HG03103 (cell line): Measurements from ENCODE around the gene CUX1.
A peak's percentile ranks its signal among the peaks of the same experiment; 100 is the strongest.
"Not testable (repeated sequence)": the region's sequence is repeated elsewhere in the genome, so short reads cannot be mapped to it uniquely, and the experiment has no call there.

Experiments
- ATAC-seq: cut with Tn5 transposase; IDR thresholded peaks from one replicate; pipeline ENCODE4 v1.9.1; 2021; ENCODE audit warnings: low read depth; ENCODE audit not compliant: unreplicated experiment

Gene CUX1

DNA sequence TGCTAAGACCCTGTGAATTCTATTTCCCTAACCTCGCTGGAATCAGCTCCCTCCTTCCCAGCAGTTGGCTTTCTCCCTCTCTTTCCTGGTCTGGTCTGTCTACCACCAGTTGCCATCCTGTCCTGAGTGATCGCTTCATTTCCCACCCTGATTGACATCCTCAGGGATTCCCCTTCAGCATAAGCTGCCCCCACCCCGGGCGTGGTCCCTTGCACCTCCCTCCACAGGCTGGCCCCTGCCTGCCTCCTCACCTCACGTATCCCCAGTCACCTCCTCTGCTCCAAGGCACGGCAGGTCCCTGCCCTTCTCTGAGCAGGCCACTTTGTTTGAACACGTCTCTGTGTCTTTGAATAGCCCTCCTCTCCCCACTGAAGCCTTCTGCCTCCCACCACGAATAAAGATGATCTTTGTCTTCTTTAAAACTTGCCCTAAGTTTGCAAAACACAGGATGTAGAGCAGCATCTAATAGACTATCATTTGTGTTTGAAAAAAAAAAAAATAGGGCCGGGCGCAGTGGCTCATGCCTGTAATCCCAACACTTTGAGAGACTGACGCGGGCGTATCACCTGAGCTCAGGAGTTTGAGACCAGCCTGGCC, 233.5 kb downstream of the CUX1 start:
- no peak for ATAC-seq

DNA sequence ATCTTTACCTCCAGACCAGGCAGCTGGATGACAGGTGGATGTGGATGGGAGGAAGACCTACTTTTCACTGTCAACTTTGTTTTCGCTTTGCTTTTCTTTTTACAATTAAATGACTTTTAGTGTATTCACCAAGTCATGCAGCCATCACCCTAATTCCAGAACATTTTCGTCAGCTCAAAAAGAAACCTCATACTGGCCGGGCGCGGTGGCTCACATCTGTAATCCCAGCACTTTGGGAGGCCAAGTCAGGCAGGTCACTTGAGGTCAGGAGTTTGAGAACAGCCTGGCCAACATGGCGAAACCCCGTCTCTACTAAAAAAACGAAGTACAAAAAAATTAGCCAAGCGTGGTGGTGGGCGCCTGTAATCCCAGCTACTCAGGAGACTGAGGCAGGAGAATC, 234.3 kb downstream of the CUX1 start:
- ATAC-seq = not testable (repeated sequence)

DNA sequence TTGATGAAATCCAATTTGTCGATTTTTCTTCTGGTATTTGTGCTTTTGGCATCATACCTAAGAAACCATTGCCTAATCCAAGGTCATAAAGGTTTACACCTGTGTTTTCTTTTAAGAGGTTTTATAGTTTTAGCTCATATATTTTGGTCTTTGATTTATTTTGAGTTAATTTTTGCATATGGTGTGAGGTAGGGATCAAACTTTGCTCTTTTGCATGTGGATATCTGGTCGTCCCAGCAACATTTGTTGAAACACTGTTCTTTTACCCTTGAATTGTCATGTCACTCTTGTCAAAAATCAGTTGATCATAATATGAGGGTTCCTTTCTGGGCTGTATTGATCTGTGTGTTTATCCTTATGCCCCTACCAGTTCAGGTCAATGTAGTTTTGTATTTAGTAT, 236.7 kb downstream of the CUX1 start:
- no peak for ATAC-seq

DNA sequence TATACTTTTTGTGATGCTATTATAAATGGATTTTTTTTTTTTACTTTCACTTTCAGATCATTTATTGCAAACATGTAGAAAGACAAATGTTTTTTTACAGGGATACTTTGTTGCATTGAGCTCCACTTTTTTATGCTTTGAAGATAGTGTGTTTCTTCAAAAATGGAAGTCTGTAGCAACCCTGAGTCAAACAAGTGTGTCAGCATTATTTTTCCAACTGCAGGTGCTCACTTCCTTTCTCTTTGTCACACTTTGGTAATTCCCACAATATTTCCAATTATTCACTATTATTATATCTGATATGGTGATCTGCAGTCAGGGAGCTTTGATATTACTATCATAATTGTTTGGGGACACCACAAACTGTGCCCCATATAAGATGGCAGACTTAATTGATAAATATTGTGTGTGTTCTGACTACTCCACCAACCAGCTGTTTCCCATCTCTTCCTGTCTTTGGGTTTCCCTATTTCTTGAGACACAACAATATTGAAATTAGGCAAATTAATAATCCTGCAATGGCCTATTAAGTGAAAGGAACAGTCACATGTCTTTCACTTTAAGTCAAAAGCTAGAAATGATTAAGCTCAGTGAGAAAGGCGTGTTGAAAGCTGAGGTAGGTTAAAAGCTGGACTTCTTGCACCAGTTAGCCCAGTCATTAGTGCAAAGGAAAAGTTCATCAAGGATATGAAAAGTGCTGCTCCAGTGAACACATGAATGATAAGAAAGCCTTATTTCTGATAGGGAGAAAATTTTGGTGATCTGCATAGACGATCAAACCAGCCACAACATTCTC, 238.0 kb downstream of the CUX1 start:
- no peak for ATAC-seq

DNA sequence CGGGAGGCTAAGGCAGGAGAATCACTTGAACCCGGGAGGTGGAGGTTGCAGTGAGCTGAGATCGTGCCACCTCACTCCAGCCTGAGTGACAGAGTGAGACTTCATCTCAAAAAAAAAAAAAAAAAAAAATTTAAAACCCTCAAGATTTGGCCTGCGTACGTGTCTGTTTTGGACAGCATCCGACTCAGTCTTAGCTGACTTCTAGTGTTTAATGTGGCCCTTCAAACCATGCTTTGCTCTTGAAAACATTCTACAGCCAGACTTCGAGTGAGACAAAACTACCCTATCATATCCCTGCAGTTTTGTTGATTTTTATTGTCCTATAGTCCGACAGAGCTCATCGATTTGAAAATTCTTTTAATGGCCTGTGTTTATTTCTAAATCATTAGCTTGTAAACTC, 242.1 kb downstream of the CUX1 start:
- ATAC-seq = no peak

DNA sequence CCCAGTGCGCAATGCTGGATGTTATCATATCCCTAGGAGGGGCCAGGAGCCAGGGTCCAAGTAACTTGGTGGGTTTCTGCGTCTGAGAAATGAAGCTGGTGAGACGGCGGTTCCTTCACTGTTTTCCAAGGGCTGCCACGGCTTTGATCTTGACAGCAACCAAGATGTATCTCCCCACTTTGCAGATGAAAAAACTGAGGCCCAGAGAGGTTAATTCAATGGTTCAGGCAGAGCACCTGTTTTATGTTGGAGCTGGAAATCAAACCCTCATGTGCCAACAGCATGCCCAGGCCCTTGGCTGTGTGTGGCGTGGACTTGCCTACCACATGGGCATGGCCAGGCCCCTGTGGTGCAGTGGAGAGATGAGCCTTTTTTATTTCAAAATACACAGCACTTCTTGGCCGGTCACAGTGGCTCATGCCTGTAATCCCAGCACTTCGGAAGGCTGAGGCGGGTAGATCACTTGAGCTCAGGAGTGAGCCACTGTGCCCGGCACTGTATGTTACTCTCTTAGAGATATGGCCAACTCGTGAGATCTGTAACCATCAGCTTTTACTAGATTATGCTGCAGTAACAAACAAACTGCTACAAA, 244.0 kb downstream of the CUX1 start:
- no peak for ATAC-seq

DNA sequence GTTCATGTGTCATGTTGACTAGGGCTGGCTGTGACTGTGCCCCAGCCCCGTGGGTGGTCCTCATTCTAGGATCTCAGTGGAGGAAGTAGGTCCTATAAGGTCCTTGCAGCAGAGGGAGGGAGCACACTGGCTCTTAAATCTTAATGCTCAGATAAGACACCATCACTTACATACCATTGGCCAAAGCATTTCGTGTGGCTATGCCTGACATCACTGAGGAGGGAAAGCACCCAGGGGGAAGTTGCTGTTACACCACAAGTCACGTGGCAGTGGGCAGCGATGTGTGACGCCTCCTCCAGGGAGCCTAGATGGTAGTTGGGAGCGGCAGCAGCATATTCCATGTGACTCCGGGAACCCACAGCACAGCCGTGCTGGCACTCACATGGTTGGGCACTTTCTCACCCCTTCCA, 244.6 kb downstream of the CUX1 start:
- ATAC-seq = peak; percentile 75

DNA sequence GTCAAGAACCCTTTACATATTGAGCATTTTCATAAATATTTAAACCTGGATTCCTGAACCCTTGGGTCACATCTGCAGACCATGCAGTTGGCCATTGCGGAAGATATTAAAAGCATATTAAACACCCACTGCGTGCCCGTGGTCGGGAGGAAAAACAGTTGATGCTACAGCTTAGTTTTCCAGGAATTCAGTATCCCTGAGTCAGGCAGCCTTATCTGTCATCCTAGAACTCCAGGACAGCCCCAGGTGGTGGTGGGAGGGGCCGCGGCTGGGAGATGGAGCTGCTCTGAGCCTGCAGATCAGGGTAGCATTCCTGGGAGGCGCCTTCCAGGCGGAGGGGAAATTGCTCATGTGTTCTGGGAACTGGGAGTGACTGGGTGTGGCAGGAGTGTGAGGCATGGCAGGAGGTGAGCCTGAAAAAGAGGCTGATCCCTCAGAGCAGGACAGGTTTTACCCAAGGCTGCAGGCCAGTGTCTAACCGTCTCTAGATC, 246.3 kb downstream of the CUX1 start:
- no peak for ATAC-seq

DNA sequence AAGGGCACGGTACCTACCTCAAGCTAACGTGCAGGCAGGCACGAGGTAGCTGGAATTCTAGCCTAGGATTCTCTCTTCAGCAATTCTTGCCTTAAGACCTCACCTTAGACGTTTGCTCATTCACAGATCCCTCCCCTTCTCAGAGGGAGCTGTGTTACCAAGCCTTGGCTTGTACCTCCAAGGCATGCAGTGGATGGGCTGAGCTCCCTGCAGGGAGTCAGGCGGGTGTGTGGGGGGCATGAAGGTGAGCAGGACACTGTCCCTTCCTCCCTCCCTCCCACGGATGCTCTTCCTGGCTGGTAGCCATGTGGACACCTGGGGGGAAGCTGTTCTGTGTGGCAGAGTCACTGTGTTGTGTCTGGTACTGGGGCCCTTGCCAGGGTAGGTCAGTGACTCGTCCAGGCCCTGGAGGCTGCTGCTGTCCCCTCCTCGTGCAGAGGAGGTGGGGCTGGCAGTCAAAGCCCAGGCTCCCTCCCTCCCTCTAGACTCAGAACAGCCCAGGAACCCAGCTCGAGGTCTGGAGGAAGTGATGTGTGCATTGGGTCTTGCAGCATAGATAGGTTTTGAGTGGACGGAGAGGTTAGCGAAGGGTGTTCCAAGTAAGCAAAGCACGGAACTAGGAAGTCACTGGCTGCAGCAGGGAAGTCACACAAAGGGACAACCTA, 247.1 kb downstream of the CUX1 start:
- ATAC-seq = no peak

DNA sequence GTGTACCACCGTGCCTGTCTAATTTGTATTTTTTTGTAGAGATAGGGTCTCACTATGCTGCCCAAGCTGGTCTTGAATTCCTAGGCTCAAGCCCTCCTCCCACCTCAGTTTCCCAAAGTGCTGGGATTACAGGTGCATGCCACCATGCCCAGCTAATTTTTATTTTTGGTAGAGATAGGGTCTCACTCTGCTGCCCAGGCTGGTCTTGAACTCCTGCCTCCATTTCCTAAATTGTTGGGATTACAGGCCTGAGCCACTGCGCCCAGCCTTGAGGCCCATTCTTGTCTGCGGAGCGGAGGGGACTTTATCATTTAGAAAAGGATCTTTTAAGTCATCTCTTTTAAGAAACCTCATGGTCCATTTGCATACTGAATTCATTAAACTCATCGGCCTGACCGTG, 247.8 kb downstream of the CUX1 start:
- ATAC-seq = no peak

DNA sequence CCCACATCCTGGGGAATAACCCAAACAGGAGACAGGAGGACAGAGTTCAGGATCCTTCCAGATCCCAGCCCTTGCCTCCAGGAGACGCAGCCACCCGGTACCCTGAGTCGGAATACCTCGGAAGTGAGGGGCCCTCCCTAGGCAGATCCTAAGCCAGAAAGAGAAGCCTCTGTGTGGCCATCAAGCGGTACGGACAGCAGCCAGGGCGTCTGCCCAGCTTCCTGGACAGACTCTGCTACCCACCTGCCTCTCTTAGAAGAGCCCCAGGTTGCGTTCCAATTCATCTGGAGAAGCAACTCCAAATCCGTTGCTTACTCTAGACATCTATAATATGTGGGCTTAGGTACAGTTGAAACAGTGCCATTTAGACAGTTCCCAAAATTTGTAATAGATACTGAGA, 249.1 kb downstream of the CUX1 start:
- no peak for ATAC-seq

DNA sequence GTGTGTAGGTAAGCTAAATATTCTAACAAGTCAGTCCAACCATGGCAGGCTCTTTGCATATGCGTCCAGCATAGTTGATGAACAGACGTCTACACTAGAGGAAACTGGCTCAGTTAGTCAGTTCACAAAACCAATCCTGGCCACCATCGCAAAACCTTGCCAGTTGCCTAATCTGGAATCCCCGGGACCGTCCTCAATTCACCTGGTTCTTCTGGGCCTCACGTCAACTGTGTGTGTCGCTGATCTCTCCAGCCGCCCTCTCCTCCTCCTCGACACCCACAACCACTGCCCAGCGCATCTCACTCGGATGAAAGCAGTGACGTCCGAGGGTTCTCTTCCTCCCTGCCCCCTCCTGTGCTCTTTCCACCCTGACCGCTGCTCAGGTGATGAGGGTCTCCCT, 251.4 kb downstream of the CUX1 start:
- ATAC-seq = no peak

DNA sequence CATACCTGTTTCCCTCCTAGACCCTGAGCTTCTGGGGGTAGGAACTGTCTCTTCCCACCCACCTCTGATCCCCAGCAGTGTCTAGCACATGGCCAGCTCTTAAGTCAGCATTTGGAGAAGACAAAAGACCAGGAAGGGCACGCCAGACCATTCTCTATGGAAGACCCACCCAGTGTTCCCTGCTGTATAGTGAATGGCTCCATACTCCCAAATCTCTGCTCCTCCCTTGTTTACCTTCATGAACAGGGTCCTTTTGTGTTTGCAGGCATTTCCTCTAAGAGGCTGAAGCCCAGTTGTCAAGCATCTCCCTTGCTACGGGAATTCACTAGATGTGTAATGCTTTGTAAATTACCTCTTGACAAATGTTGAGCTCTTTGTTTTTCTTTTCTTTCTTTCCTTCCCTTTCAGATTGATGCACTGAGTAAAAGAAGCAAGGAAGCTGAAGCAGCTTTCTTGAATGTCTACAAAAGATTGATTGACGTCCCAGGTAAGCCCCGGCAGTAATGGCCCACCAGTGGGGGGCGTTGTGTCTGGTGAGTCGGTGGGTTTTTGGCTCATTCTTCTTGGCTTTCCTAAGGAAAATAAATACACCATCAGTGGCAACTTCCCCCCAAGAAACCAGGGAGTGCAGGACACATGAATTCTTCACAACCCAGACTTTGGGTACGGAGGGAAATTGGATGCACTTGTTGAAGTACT, 252.7 kb downstream of the CUX1 start:
- ATAC-seq = no peak

DNA sequence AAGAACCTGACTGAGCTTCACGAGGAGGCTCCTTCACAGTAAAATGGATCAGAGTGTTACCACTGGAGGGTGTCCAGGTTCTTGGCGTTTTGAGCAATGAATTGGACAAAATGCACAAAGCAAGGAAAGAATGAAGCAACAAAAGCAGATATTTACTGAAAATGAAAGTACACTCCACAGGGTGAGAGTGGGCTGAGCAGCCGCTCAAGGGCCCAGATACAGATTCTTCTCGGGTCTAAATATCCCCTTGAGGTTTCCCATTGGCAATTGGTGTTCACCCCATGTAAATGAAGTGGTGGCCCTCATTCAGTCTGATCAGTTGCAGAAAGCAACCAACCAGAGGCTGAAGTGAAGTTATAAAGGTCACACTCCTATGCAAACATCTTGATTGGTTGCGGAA, 254.6 kb downstream of the CUX1 start:
- no peak for ATAC-seq

DNA sequence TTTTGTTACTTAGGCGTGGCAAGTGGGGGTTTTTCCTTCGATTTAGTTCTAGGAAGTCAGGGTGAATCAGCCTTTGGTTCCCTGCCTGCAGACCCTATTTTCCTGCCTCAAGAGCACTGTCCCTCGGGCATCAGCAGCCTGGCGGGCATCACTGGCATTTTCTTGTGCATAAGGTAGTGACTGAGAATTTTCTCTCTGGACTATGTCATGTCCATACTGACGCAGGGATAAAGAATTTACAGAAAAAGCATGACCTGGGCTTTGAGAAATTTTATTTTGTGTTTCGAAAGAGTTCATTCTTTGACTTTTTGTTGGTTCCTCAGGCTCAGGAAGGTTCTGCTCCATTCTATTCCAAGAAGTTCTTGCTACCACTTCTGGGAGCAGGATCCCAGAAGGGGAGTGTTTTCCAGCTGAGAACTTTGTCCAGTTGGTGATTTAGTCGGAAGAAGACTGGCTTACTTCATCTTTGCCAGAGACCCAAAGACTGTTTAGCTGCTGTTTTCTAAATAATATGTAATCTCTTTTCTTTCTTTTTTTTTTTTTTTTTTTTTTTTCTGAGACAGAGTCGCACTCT, 255.3 kb downstream of the CUX1 start:
- ATAC-seq = no peak

DNA sequence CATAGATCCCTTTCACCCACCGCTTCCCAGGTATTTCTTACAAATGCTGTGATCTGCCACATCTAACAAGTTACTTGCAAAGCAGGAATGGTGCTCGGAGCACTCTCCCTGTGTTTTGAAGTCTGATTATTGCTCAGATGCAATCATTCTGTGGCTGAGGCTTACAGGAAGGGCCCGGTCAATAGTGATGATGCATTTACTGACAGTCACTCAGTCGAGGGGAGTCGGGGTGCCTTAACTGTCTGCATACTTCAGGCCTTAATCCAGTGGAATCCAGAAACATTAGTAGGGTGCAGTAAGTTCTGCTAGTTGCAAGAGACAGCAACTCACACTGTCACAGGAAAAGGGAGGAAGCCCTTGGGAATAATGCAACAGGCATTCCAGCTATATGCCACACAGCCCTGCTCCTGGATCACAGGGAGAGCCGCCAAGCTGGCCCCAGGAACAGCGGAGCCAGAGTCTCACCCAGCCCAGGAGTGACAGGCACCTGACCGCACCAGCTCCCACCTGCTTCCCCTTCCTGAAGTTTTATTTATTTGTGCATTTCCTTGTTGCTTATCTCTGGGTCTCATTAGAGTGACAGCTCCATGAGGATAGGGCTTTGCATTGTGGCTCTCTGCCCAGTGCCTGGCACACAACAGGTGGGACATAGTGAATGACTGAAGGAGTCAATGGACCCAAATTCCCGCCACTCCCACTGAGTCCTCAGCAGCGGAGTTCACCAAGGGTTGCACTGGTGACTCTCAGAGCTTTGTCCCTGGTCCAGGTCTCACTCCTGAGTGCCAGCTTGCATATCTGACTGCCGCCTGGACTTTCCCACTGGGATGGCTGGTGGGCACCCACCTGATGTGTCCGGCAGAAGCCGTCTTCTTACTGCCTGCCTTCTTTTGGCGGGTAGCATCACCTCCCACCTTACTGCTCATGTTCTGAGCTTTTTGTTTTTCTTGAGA, 256.8 kb downstream of the CUX1 start:
- ATAC-seq = no peak

DNA sequence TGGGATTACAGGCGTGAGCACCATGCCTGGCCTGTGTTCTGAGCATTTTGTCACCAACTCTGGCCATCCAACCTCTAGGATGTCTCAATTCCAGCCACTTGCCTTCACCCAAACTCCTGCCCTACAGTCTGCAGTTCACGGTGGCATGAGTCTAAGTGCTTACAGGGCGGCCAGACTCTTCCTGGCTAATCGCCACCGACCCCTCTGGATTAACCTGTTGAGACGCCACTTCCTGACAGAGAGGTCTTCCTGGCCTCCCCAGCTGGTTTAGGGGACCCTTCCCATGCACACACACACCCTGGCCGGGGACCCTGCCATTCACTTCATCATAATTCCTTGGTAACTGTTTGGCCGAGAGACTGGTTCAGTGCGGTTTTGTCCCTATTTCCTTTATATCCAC, 257.7 kb downstream of the CUX1 start:
- ATAC-seq = no peak

DNA sequence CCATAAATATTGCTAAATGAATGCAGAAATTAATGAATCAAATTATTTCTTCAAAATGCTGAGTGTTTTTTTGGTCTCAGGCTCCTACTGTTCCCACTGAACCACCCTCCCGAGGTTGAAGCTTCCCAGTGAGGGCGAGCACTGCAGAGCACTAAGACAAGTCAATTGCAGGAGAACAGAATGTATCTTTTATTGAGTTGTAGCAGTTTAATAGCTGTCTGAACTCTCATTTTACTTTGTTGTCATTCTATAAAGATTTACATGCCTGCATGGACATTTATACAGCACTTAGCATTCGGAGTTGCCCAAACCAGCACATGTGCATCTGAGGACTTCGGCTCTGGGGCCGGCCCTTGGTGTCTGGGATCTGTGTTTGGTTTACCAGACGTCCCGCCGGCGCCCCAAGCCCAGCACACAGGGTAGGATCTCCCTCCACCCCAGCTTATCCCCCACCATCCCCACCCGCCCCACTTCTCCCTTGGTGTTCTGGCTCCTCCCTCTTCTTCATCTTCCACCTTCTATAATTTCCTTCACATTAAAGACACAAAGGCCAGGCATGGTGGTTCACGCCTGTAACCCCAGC, 258.2 kb downstream of the CUX1 start:
- ATAC-seq = no peak

DNA sequence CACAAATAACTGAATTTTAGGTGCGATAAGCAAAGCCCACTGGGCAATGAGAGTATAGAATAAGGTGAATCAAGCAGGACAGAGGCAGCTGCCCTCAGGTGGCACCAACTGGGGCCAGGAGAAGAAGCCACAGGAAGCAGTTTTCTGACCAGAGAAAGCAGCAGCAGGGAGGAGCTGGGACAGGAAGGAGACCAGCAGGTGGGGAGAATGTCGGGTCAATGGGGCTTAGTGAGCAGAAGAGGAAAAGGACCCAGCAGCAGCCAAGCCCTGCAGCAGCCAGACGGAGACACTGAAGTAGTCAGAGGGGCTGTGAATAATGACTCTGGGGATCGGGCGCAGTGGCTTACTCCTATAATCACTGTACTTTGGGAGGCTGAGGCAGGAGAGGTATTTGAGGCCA, 259.7 kb downstream of the CUX1 start:
- no peak for ATAC-seq
